IPS-11a (cell line): ENCODE data around the gene SFSWAP.

Source experiments
- H3K4me3 ChIP-seq: one replicate; pipeline ENCODE4 v1.5.1; 2013; ENCODE audit warnings: low read depth, low read length, control low read depth

The SFSWAP gene

GRCh38 chr12:131785763-131786330 lies 75.0 kb downstream of the SFSWAP start:
- H3K4me3 ChIP-seq = no peak overlapping the region

- H3K4me3 ChIP-seq = no peak overlapping the region
Observed at GRCh38 chr12:131786331-131786730, 75.4 kb downstream of the SFSWAP start.

- no peak overlapping the region for H3K4me3 ChIP-seq
Observed at GRCh38 chr12:131787143-131787660, 76.3 kb downstream of the SFSWAP start.

GRCh38 chr12:131788070-131788469 lies 77.2 kb downstream of the SFSWAP start:
- no peak overlapping the region for H3K4me3 ChIP-seq

- no peak overlapping the region for H3K4me3 ChIP-seq
Observed at GRCh38 chr12:131789638-131790037, 78.7 kb downstream of the SFSWAP start.

- no peak overlapping the region for H3K4me3 ChIP-seq
Observed at GRCh38 chr12:131793243-131794022, 82.5 kb downstream of the SFSWAP start.

- no peak overlapping the region for H3K4me3 ChIP-seq
Observed at GRCh38 chr12:131794061-131794460, 83.2 kb downstream of the SFSWAP start.

- H3K4me3 ChIP-seq = no peak overlapping the region
Observed at GRCh38 chr12:131794573-131794972, 83.7 kb downstream of the SFSWAP start.

GRCh38 chr12:131795064-131795463 lies 84.2 kb downstream of the SFSWAP start:
- H3K4me3 ChIP-seq = no peak overlapping the region

GRCh38 chr12:131795690-131796410 lies 85.0 kb downstream of the SFSWAP start:
- no peak overlapping the region for H3K4me3 ChIP-seq

GRCh38 chr12:131796411-131796736 lies 85.5 kb downstream of the SFSWAP start:
- no peak overlapping the region for H3K4me3 ChIP-seq

- no peak overlapping the region for H3K4me3 ChIP-seq
Observed at GRCh38 chr12:131796754-131797587, 86.1 kb downstream of the SFSWAP start.

GRCh38 chr12:131797588-131797934 lies 86.7 kb downstream of the SFSWAP start:
- H3K4me3 ChIP-seq = no peak overlapping the region

GRCh38 chr12:131799195-131799594 lies 88.3 kb downstream of the SFSWAP start:
- H3K4me3 ChIP-seq = no peak overlapping the region

GRCh38 chr12:131799828-131800593 lies 89.1 kb downstream of the SFSWAP start:
- no peak overlapping the region for H3K4me3 ChIP-seq

GRCh38 chr12:131800594-131801135 lies 89.8 kb downstream of the SFSWAP start:
- no peak overlapping the region for H3K4me3 ChIP-seq

GRCh38 chr12:131801254-131801866 lies 90.5 kb downstream of the SFSWAP start:
- H3K4me3 ChIP-seq = no peak overlapping the region

GRCh38 chr12:131803961-131804521 lies 93.2 kb downstream of the SFSWAP start:
- H3K4me3 ChIP-seq = no peak overlapping the region

- no peak overlapping the region for H3K4me3 ChIP-seq
Observed at GRCh38 chr12:131805421-131805820, 94.5 kb downstream of the SFSWAP start.
